ENCODE data around the gene CNKSR1. TPM values are rescaled to one million over a fixed set of nuclear protein-coding genes. Genes with fewer than 3 reads are reported as not detected.
"Not testable (repeated sequence)": the region's sequence is repeated elsewhere in the genome, so short reads cannot be mapped to it uniquely, and the experiment has no call there.

The CNKSR1 gene
- total RNA-seq, 1 experiment from 2014 or later: 0.92 TPM

DNA sequence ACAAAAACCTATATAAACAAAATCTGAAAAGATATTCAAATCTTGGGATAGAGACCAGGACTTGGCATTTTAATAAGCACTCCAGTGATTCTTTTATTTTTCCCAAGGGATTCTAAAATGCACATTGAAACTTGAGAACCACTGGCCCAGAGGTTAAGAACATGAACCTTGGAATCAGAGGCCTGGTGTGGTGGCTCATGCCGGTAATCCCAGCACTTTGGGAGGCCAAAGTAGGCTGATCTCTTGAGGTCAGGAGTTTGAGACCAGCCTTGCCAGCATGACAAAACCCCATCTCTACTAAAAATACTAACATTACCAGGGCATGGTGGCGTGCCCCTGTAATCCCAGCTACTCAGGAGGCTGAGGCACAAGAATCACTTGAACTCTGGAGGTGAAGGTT lies 43.8 kb downstream of the CNKSR1 start:
- DNase-seq (ENCODE audit: extremely low read depth, low read depth): no peak

DNA sequence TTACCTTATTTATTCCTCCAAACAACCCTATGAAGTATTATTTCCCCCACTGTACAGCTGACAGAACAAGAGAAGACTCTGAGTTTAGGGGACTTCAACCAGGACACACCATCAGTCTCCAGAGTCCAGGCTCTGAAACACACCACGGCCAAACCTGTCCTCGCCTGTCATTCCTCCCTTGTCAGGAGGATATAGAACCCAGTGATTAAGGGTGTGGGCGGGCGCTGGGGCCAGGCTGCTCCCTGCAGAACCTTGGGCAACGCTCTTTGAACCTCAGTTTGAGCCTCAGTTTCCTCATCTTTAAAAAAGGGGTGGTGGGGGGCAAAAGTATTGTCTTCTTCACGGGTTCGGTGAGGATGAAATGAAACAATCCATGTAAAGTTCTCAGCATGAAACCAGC lies 47.3 kb downstream of the CNKSR1 start:
- no peak for DNase-seq (ENCODE audit: extremely low read depth, low read depth)

GRCh38 chr1:26225033-26225831 lies 47.9 kb downstream of the CNKSR1 start:
- no peak for DNase-seq (ENCODE audit: extremely low read depth, low read depth)

DNA sequence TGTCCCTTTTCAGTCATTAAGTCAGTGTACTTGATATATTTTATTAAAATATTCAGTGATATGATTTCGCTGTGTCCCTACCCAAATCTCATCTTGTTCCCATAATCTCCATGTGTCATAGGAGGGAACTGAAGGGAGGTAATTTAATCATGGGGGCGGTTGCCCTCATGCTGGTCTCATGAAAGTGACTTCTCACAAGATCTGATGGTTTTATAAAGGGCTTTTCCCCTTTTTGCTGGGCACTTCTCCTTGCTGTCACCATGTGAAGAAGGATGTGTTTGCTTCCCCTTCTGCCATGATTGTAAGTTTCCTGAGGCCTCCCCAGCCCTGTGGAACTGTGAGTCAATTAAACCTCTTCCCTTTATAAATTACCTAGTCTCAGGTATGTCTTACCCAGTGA lies 53.4 kb downstream of the CNKSR1 start:
- not testable (repeated sequence) for DNase-seq (ENCODE audit: extremely low read depth, low read depth)

DNA sequence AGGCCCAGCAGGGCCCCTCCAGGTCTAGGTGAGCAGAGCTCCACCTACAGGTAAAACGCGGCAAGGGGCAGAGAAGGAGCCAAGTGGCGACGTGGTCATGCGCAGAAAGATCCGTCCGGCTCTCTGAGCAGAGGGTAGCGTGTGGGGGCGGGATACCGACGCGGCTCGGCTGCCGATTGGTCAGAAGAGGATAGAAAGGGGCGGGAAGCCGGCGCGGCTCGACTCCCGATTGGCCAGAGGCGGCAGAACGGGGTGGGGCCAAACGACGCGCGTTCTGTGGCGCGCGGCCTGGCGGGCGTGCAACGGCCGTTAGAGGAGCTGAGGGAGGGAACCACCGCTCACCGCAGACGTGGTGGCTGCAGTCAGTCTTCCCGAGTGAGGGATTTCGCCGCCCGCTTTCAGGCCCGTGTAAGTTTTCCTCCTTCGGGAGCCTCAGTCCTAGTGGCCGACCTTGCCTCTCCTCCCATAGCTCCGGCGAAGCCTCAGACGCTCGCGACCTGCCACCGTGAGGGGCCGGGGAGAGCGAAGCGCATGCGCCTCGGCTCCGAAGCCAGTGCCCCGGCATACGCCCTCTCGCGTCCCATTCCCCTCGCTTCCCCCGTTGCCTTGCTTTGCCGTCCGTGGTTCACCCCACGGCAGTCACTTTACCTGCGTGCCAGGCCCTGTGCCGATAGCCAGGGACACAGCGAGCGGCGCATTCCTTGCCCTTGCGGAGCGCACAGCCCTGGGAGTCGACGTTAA lies 56.8 kb downstream of the CNKSR1 start, which contains the start of gene CEP85:
TSS of gene CEP85 (plus strand) at position 298 of the 741 bp plus-strand sequence. CDS start 5,584 bp downstream, outside the sequence.
- peak; percentile 95 for DNase-seq (ENCODE audit: extremely low read depth, low read depth)

GRCh38 chr1:26234644-26235370 lies 57.5 kb downstream of the CNKSR1 start:
- no peak for DNase-seq (ENCODE audit: extremely low read depth, low read depth)

DNA sequence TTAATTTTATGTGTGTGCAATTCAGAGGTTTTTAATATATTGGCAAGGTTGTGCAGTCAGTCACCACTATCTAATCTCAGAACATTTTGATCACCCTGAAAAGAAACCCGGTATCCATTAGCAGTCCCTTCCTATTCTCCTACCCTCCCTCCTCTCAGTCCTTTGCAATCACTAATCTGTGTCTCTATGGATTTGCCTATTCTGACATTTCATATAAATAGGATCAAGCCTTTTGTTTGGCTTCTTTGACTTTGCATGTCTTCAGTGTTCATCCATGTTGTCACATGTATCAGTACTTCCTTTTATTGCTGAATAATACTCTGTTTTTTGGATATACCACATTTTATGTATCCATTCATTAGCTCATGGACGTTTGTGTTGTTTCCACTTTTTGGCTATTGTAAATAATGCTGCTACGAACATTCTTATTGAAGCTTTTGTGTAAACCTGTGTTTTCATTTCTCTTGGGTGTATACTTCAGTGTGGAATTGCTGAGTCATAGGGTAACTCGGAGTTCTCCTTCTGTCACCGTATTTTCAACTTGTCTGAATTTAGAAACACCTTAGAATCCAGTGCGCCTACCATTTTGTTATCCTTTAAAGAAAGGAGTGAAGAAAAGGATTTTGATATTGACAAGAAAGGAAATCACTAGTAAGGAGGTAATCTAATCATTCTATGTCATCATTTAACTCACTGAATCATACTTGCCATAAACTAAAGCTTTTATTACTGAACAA lies 60.1 kb downstream of the CNKSR1 start:
- DNase-seq (ENCODE audit: extremely low read depth, low read depth): peak; percentile 46

Other genes starting within 250 kb of the CNKSR1 start
- gene PAFAH2, start 179.4 kb upstream of the CNKSR1 start, total RNA-seq (2014; rRNA removed; shearing (Covaris generic)): 9.8 and 10.5 TPM in 2 replicates
- gene EXTL1, start 155.7 kb upstream of the CNKSR1 start, total RNA-seq (2014; rRNA removed; shearing (Covaris generic)): 0.05 TPM in 1 of 2 replicates, not detected in the other
- not detected in 2 replicates for gene SLC30A2, start 131.4 kb upstream of the CNKSR1 start, total RNA-seq (2014; rRNA removed; shearing (Covaris generic))
- not detected in 2 replicates for gene TRIM63, start 109.9 kb upstream of the CNKSR1 start, total RNA-seq (2014; rRNA removed; shearing (Covaris generic))
- gene PDIK1L, start 65.7 kb upstream of the CNKSR1 start, total RNA-seq (2014; rRNA removed; shearing (Covaris generic)): 7.6 and 7.9 TPM in 2 replicates
- not detected in 2 replicates for gene FAM110D, start 18.4 kb upstream of the CNKSR1 start, total RNA-seq (2014; rRNA removed; shearing (Covaris generic))
- gene C1orf232, start 8.5 kb upstream of the CNKSR1 start, total RNA-seq (2014; rRNA removed; shearing (Covaris generic)): not detected in 2 replicates
- gene ZNF593, start 7.6 kb upstream of the CNKSR1 start, total RNA-seq (2014; rRNA removed; shearing (Covaris generic)): 39.1 and 50.8 TPM in 2 replicates
- not detected in 2 replicates for gene ZNF593OS, start 5.7 kb upstream of the CNKSR1 start, total RNA-seq (2014; rRNA removed; shearing (Covaris generic))
- not detected in 2 replicates for gene CATSPER4, start 13.1 kb downstream of the CNKSR1 start, total RNA-seq (2014; rRNA removed; shearing (Covaris generic))
- gene CEP85, start 56.7 kb downstream of the CNKSR1 start, total RNA-seq (2014; rRNA removed; shearing (Covaris generic)): 32.3 and 36.8 TPM in 2 replicates
- 36.5 and 42.7 TPM in 2 replicates for gene SH3BGRL3, start 102.6 kb downstream of the CNKSR1 start, total RNA-seq (2014; rRNA removed; shearing (Covaris generic))
- gene UBXN11, start 129.1 kb downstream of the CNKSR1 start, total RNA-seq (2014; rRNA removed; shearing (Covaris generic)): 3.9 and 4.2 TPM in 2 replicates
- not detected in 2 replicates for gene CD52, start 140.5 kb downstream of the CNKSR1 start, total RNA-seq (2014; rRNA removed; shearing (Covaris generic))
- gene CRYBG2, start 176.6 kb downstream of the CNKSR1 start, total RNA-seq (2014; rRNA removed; shearing (Covaris generic)): 0.20 TPM in 1 of 2 replicates, not detected in the other
- gene ZNF683, start 195.3 kb downstream of the CNKSR1 start, total RNA-seq (2014; rRNA removed; shearing (Covaris generic)): not detected in 2 replicates
- not detected in 2 replicates for gene LIN28A, start 233.3 kb downstream of the CNKSR1 start, total RNA-seq (2014; rRNA removed; shearing (Covaris generic))